GM19467 (cell line): ENCODE data around the gene MLLT6.

Source experiments
- ATAC-seq: cut with Tn5 transposase; IDR thresholded peaks from one replicate; pipeline ENCODE4 v1.9.1; 2021; ENCODE audit warnings: mild to moderate bottlenecking, moderate library complexity; ENCODE audit not compliant: unreplicated experiment

MLLT6 gene

GRCh38 chr17:38706505-38707216 is 1.6 kb downstream of the MLLT6 start:
- no peak for ATAC-seq

- ATAC-seq = no peak
Observed at GRCh38 chr17:38707678-38708351, 2.7 kb downstream of the MLLT6 start.

- ATAC-seq = no peak
Observed at GRCh38 chr17:38709104-38709820, 4.2 kb downstream of the MLLT6 start.

GRCh38 chr17:38709864-38710603 is 5.0 kb downstream of the MLLT6 start:
- ATAC-seq = no peak

GRCh38 chr17:38710604-38710962 is 5.5 kb downstream of the MLLT6 start:
- ATAC-seq = no peak

- no peak for ATAC-seq
Observed at GRCh38 chr17:38710985-38711384, 5.9 kb downstream of the MLLT6 start.

GRCh38 chr17:38711792-38712571 is 6.9 kb downstream of the MLLT6 start:
- ATAC-seq = no peak

GRCh38 chr17:38712593-38712992 is 7.5 kb downstream of the MLLT6 start:
- no peak for ATAC-seq

- ATAC-seq = no peak
Observed at GRCh38 chr17:38713456-38714075, 8.5 kb downstream of the MLLT6 start.

- ATAC-seq = no peak
Observed at GRCh38 chr17:38715216-38715943, 10.3 kb downstream of the MLLT6 start.

GRCh38 chr17:38716368-38717005 is 11.4 kb downstream of the MLLT6 start:
- no peak for ATAC-seq

GRCh38 chr17:38717139-38717745 is 12.2 kb downstream of the MLLT6 start:
- no peak for ATAC-seq

GRCh38 chr17:38719289-38719942 is 14.3 kb downstream of the MLLT6 start:
- no peak for ATAC-seq

- ATAC-seq = no peak
Observed at GRCh38 chr17:38719943-38720641, 15.0 kb downstream of the MLLT6 start.

GRCh38 chr17:38720941-38721340 is 15.9 kb downstream of the MLLT6 start:
- ATAC-seq = no peak

- no peak for ATAC-seq
Observed at GRCh38 chr17:38721802-38722201, 16.7 kb downstream of the MLLT6 start.

GRCh38 chr17:38724337-38724988 is 19.4 kb downstream of the MLLT6 start:
- no peak for ATAC-seq
